Hematopoietic multipotent progenitor cell treated with erythropoietin and hydrocortisone succinate and interleukin-3 and kit ligand, for 4 days (in vitro differentiated cells): Measurements from ENCODE around the gene SPATS2L.

Experiments
- DNase-seq: peaks from one replicate; pipeline ENCODE4 v3.0.0-alpha.2; 2015

The SPATS2L gene

GRCh38 chr2:200297100-200297499 lies 9.4 kb upstream of the SPATS2L start:
- DNase-seq: no peak

GRCh38 chr2:200297989-200298388 lies 8.5 kb upstream of the SPATS2L start:
- no peak for DNase-seq

- DNase-seq: no peak
Measured at GRCh38 chr2:200298816-200299215, 7.7 kb upstream of the SPATS2L start.

- no peak for DNase-seq
Measured at GRCh38 chr2:200300065-200300464, 6.4 kb upstream of the SPATS2L start.

- DNase-seq: no peak
Measured at GRCh38 chr2:200300638-200301314, 5.7 kb upstream of the SPATS2L start.

- no peak for DNase-seq
Measured at GRCh38 chr2:200301953-200302858, 4.3 kb upstream of the SPATS2L start.

GRCh38 chr2:200302940-200303727 lies 3.4 kb upstream of the SPATS2L start:
- no peak for DNase-seq

GRCh38 chr2:200305797-200306195 lies 697 bp upstream of the SPATS2L start:
- DNase-seq: peak; percentile 46

- peak; percentile 58 for DNase-seq
Measured at GRCh38 chr2:200306931-200307723, 634 bp downstream of the SPATS2L start.

- peak; percentile 18 for DNase-seq
Measured at GRCh38 chr2:200307724-200308545, 1.4 kb downstream of the SPATS2L start.

GRCh38 chr2:200308546-200309295 lies 2.2 kb downstream of the SPATS2L start:
- DNase-seq: peak; percentile 35

- DNase-seq: no peak
Measured at GRCh38 chr2:200309296-200310049, 3.0 kb downstream of the SPATS2L start.

GRCh38 chr2:200310545-200310971 lies 4.1 kb downstream of the SPATS2L start:
- DNase-seq: no peak

GRCh38 chr2:200311139-200311538 lies 4.6 kb downstream of the SPATS2L start:
- no peak for DNase-seq

GRCh38 chr2:200314976-200315567 lies 8.6 kb downstream of the SPATS2L start:
- no peak for DNase-seq

GRCh38 chr2:200317975-200318374 lies 11.5 kb downstream of the SPATS2L start:
- no peak for DNase-seq

- no peak for DNase-seq
Measured at GRCh38 chr2:200318940-200319435, 12.5 kb downstream of the SPATS2L start.

GRCh38 chr2:200319548-200320337 lies 13.2 kb downstream of the SPATS2L start:
- DNase-seq: no peak
